ENCODE data around the gene FGG. TPM values are rescaled to one million over a fixed set of nuclear protein-coding genes. Genes with fewer than 3 reads are reported as not detected.

FGG gene
- total RNA-seq, 2 donors from 2014 or later = 0.89 TPM; not detected in 1

GRCh38 chr4:154590329-154591006, 22.0 kb downstream of the FGG start, which contains the start of gene FGA:
FGA (minus strand) TSS chr4:154590742; CDS start chr4:154590687, 55 bp downstream.
- Mint-ChIP-seq H3K4me3 (peak within 1 kb of the TSS; percentile 11), H3K36me3 (ENCODE audit: low read depth) (no peaks in the 10 kb centered on the region), H3K9me3 (no peaks in the 10 kb centered on the region), H3K27ac (peak within 1 kb of the TSS; percentile 18), H3K27me3 (ENCODE audit: insufficient read depth) (no peaks in the 10 kb centered on the region), H3K4me1 (peaks cover 16% of the 10 kb centered on the region)
- Histone ChIP-seq H3K27ac (ENCODE audit: low read depth, low read length) (no peak within 1 kb of the TSS), H3K4me1 (ENCODE audit: control insufficient read depth, insufficient read depth, low read length) (no peaks in the 10 kb centered on the region), H3K9me3 (ENCODE audit: control insufficient read depth, low read length) (no peaks in the 10 kb centered on the region), H3K27me3 (ENCODE audit: control insufficient read depth, insufficient read depth, low read length, poor library complexity, severe bottlenecking) (no peaks in the 10 kb centered on the region), H3K36me3 (ENCODE audit: control insufficient read depth, insufficient read depth, low read length) (no peaks in the 10 kb centered on the region), H3K9ac (ENCODE audit: extremely low read depth, low read length, poor library complexity, severe bottlenecking) (no peak within 1 kb of the TSS), H3K4me3 (ENCODE audit: low read length) (no peak within 1 kb of the TSS)
- DNase-seq = peak; percentile 51
- TF ChIP-seq, protein P1, sequence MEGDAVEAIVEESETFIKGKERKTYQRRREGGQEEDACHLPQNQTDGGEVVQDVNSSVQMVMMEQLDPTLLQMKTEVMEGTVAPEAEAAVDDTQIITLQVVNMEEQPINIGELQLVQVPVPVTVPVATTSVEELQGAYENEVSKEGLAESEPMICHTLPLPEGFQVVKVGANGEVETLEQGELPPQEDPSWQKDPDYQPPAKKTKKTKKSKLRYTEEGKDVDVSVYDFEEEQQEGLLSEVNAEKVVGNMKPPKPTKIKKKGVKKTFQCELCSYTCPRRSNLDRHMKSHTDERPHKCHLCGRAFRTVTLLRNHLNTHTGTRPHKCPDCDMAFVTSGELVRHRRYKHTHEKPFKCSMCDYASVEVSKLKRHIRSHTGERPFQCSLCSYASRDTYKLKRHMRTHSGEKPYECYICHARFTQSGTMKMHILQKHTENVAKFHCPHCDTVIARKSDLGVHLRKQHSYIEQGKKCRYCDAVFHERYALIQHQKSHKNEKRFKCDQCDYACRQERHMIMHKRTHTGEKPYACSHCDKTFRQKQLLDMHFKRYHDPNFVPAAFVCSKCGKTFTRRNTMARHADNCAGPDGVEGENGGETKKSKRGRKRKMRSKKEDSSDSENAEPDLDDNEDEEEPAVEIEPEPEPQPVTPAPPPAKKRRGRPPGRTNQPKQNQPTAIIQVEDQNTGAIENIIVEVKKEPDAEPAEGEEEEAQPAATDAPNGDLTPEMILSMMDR (conservative IDR thresholded peaks at IDR 0.05) = no peak
- 70 to 82% methylated on average over 3 of the region's 3 CpGs for WGBS, 2 experiments (ENCODE audit: insufficient coverage in 1 of 2, insufficient read length in 1 of 2)

GRCh38 chr4:154589296-154590197, 22.9 kb downstream of the FGG start:
- no peaks in the 10 kb centered on the region for H3K4me1 ChIP-seq (ENCODE audit: control insufficient read depth, insufficient read depth, low read length)
- H3K9ac ChIP-seq (ENCODE audit: extremely low read depth, low read length, poor library complexity, severe bottlenecking) = no peak overlapping the region
- Mint-ChIP-seq H3K4me3 (peak overlapping the region; percentile 11), H3K27ac (no peak overlapping the region), H3K9me3 (no peaks in the 10 kb centered on the region), H3K36me3 (ENCODE audit: low read depth) (no peaks in the 10 kb centered on the region), H3K27me3 (ENCODE audit: insufficient read depth) (no peaks in the 10 kb centered on the region), H3K4me1 (peaks cover 16% of the 10 kb centered on the region)
- no peaks in the 10 kb centered on the region for H3K36me3 ChIP-seq (ENCODE audit: control insufficient read depth, insufficient read depth, low read length)
- 90 to 93% methylated on average over 4 to 7 of the region's 7 CpGs for WGBS, 2 experiments (ENCODE audit: insufficient coverage in 1 of 2, insufficient read length in 1 of 2)
- H3K27me3 ChIP-seq (ENCODE audit: control insufficient read depth, insufficient read depth, low read length, poor library complexity, severe bottlenecking) = no peaks in the 10 kb centered on the region
- DNase-seq = no peak
- TF ChIP-seq, protein P1 (conservative IDR thresholded peaks at IDR 0.05) = no peak
- H3K27ac ChIP-seq (ENCODE audit: low read depth, low read length) = no peak overlapping the region
- H3K9me3 ChIP-seq (ENCODE audit: control insufficient read depth, low read length) = no peaks in the 10 kb centered on the region
- H3K4me3 ChIP-seq (ENCODE audit: low read length) = no peak overlapping the region

DNA sequence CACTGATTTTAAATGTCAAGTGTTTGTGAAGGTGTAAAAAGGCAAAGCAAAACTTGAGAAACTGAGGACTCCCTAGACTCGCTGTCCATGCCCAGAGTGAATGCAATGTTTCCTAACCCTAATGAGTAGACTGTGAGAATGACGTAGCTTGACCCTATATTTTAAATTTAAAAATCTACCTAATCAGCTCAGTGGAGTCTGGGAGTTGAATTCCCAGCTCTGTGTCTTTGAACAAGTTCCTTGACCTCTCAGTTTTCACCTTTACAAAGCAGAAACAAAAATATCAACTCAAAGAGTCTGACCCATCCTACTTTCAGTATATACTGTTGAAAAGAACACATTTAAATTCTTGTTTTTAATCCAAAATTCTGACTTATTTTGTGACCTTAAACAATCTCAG, 24.3 kb downstream of the FGG start:
- peaks cover 13% of the 10 kb centered on the region for H3K4me1 Mint-ChIP-seq
- TF ChIP-seq, protein P1 (conservative IDR thresholded peaks at IDR 0.05) = no peak
- DNase-seq = no peak
- Histone ChIP-seq H3K9ac (ENCODE audit: extremely low read depth, low read length, poor library complexity, severe bottlenecking) (no peak overlapping the region), H3K27ac (ENCODE audit: low read depth, low read length) (no peak overlapping the region), H3K36me3 (ENCODE audit: control insufficient read depth, insufficient read depth, low read length) (no peaks in the 10 kb centered on the region), H3K4me3 (ENCODE audit: low read length) (no peak overlapping the region), H3K27me3 (ENCODE audit: control insufficient read depth, insufficient read depth, low read length, poor library complexity, severe bottlenecking) (no peaks in the 10 kb centered on the region), H3K9me3 (ENCODE audit: control insufficient read depth, low read length) (no peaks in the 10 kb centered on the region), H3K4me1 (ENCODE audit: control insufficient read depth, insufficient read depth, low read length) (no peaks in the 10 kb centered on the region)
- H3K27ac Mint-ChIP-seq = no peak overlapping the region
- H3K9me3 Mint-ChIP-seq = no peaks in the 10 kb centered on the region
- WGBS, 2 experiments (ENCODE audit: insufficient coverage in 1 of 2, insufficient read length in 1 of 2) = 98 to 100% methylated on average over 1 to 2 of the region's 2 CpGs
- no peaks in the 10 kb centered on the region for H3K27me3 Mint-ChIP-seq (ENCODE audit: insufficient read depth)
- H3K4me3 Mint-ChIP-seq = no peak overlapping the region
- H3K36me3 Mint-ChIP-seq (ENCODE audit: low read depth) = no peaks in the 10 kb centered on the region

All from endodermal cell (in vitro differentiated cells).